Measurements from ENCODE around the gene ACE.
A peak's percentile ranks its signal among the peaks of the same experiment; 100 is the strongest.

ACE gene

GRCh38 chr17:63533433-63534077 lies 56.7 kb downstream of the ACE start:
- Histone ChIP-seq H3K4ac (ENCODE audit: low read depth, low read length) (no peak overlapping the region), H2BK15ac (replicated peaks; ENCODE audit: low read depth) (no peak overlapping the region), H3K4me1 (ENCODE audit: control insufficient read depth, low read depth, low read length) (no peaks in the 10 kb centered on the region), H3K79me2 (ENCODE audit: control insufficient read depth, insufficient read depth, low read length) (no peaks in the 10 kb centered on the region), H3K79me1 (ENCODE audit: low read length) (no peaks in the 10 kb centered on the region), H2BK120ac (ENCODE audit: low read depth, low read length) (no peak overlapping the region), H2AK5ac (ENCODE audit: low read length) (no peak overlapping the region), H3K27me3 (ENCODE audit: insufficient read depth, low read length, poor library complexity) (no peaks in the 10 kb centered on the region), H3K18ac (ENCODE audit: low read length) (no peak overlapping the region), H3K9ac (ENCODE audit: low read length) (no peak overlapping the region), H3K27ac (ENCODE audit: low read depth, low read length) (no peak overlapping the region), H3K4me2 (ENCODE audit: low read length) (no peak overlapping the region), H3K4me3 (ENCODE audit: low read length) (no peak overlapping the region), H3K56ac (ENCODE audit: low read length) (no peak overlapping the region), H4K8ac (ENCODE audit: low read depth, low read length) (no peak overlapping the region), H4K5ac (ENCODE audit: low read length) (no peak overlapping the region), H2BK5ac (ENCODE audit: low read length) (no peak overlapping the region), H3K36me3 (ENCODE audit: control insufficient read depth, insufficient read depth, low read length) (no peaks in the 10 kb centered on the region), H3K23ac (ENCODE audit: low read length) (no peak overlapping the region)
- no CpG with 5 or more reads among the region's 20 CpGs for WGBS (ENCODE audit: extremely low coverage, insufficient coverage, low lambda C conversion rate)
- DNase-seq, result peak; percentile 31

GRCh38 chr17:63534078-63534570 lies 57.3 kb downstream of the ACE start:
- Histone ChIP-seq H4K8ac (ENCODE audit: low read depth, low read length) (no peak overlapping the region), H3K27me3 (ENCODE audit: insufficient read depth, low read length, poor library complexity) (no peaks in the 10 kb centered on the region), H4K5ac (ENCODE audit: low read length) (no peak overlapping the region), H3K79me1 (ENCODE audit: low read length) (no peaks in the 10 kb centered on the region), H3K4me3 (ENCODE audit: low read length) (no peak overlapping the region), H3K79me2 (ENCODE audit: control insufficient read depth, insufficient read depth, low read length) (no peaks in the 10 kb centered on the region), H3K9ac (ENCODE audit: low read length) (no peak overlapping the region), H2BK15ac (replicated peaks; ENCODE audit: low read depth) (no peak overlapping the region), H3K56ac (ENCODE audit: low read length) (no peak overlapping the region), H3K36me3 (ENCODE audit: control insufficient read depth, insufficient read depth, low read length) (no peaks in the 10 kb centered on the region), H3K4me2 (ENCODE audit: low read length) (no peak overlapping the region), H3K4me1 (ENCODE audit: control insufficient read depth, low read depth, low read length) (no peaks in the 10 kb centered on the region), H2BK5ac (ENCODE audit: low read length) (no peak overlapping the region), H3K23ac (ENCODE audit: low read length) (no peak overlapping the region), H3K18ac (ENCODE audit: low read length) (no peak overlapping the region), H2BK120ac (ENCODE audit: low read depth, low read length) (no peak overlapping the region), H3K27ac (ENCODE audit: low read depth, low read length) (no peak overlapping the region), H3K4ac (ENCODE audit: low read depth, low read length) (no peak overlapping the region), H2AK5ac (ENCODE audit: low read length) (no peak overlapping the region)
- no CpG with 5 or more reads among the region's 17 CpGs for WGBS (ENCODE audit: extremely low coverage, insufficient coverage, low lambda C conversion rate)
- DNase-seq, result no peak

- no CpG with 5 or more reads among the region's 13 CpGs for WGBS (ENCODE audit: extremely low coverage, insufficient coverage, low lambda C conversion rate)
- Histone ChIP-seq H3K79me1 (ENCODE audit: low read length) (no peaks in the 10 kb centered on the region), H3K4me1 (ENCODE audit: control insufficient read depth, low read depth, low read length) (no peaks in the 10 kb centered on the region), H3K23ac (ENCODE audit: low read length) (no peak overlapping the region), H4K8ac (ENCODE audit: low read depth, low read length) (no peak overlapping the region), H4K5ac (ENCODE audit: low read length) (no peak overlapping the region), H3K4me2 (ENCODE audit: low read length) (no peak overlapping the region), H3K36me3 (ENCODE audit: control insufficient read depth, insufficient read depth, low read length) (no peaks in the 10 kb centered on the region), H2AK5ac (ENCODE audit: low read length) (no peak overlapping the region), H3K18ac (ENCODE audit: low read length) (no peak overlapping the region), H3K79me2 (ENCODE audit: control insufficient read depth, insufficient read depth, low read length) (no peaks in the 10 kb centered on the region), H2BK5ac (ENCODE audit: low read length) (no peak overlapping the region), H3K27ac (ENCODE audit: low read depth, low read length) (no peak overlapping the region), H3K4ac (ENCODE audit: low read depth, low read length) (no peak overlapping the region), H3K9ac (ENCODE audit: low read length) (no peak overlapping the region), H2BK120ac (ENCODE audit: low read depth, low read length) (no peak overlapping the region), H3K4me3 (ENCODE audit: low read length) (no peak overlapping the region), H3K27me3 (ENCODE audit: insufficient read depth, low read length, poor library complexity) (no peaks in the 10 kb centered on the region), H2BK15ac (replicated peaks; ENCODE audit: low read depth) (no peak overlapping the region), H3K56ac (ENCODE audit: low read length) (no peak overlapping the region)
- DNase-seq, result no peak
Measured at GRCh38 chr17:63534816-63535455, 58.1 kb downstream of the ACE start.

- no peak overlapping the region for H3K56ac ChIP-seq (ENCODE audit: low read length)
- no peaks in the 10 kb centered on the region for H3K36me3 ChIP-seq (ENCODE audit: control insufficient read depth, insufficient read depth, low read length)
- no peak overlapping the region for H3K18ac ChIP-seq (ENCODE audit: low read length)
- H2BK15ac ChIP-seq (replicated peaks; ENCODE audit: low read depth), result no peak overlapping the region
- no peak overlapping the region for H2AK5ac ChIP-seq (ENCODE audit: low read length)
- H3K9ac ChIP-seq (ENCODE audit: low read length), result no peak overlapping the region
- no CpG with 5 or more reads among the region's 24 CpGs for WGBS (ENCODE audit: extremely low coverage, insufficient coverage, low lambda C conversion rate)
- H3K23ac ChIP-seq (ENCODE audit: low read length), result no peak overlapping the region
- H3K27ac ChIP-seq (ENCODE audit: low read depth, low read length), result no peak overlapping the region
- no peaks in the 10 kb centered on the region for H3K79me1 ChIP-seq (ENCODE audit: low read length)
- no peak overlapping the region for H3K4me3 ChIP-seq (ENCODE audit: low read length)
- H3K4ac ChIP-seq (ENCODE audit: low read depth, low read length), result no peak overlapping the region
- no peaks in the 10 kb centered on the region for H3K27me3 ChIP-seq (ENCODE audit: insufficient read depth, low read length, poor library complexity)
- DNase-seq, result no peak
- H4K5ac ChIP-seq (ENCODE audit: low read length), result no peak overlapping the region
- H2BK120ac ChIP-seq (ENCODE audit: low read depth, low read length), result no peak overlapping the region
- H4K8ac ChIP-seq (ENCODE audit: low read depth, low read length), result no peak overlapping the region
- no peak overlapping the region for H3K4me2 ChIP-seq (ENCODE audit: low read length)
- no peak overlapping the region for H2BK5ac ChIP-seq (ENCODE audit: low read length)
- H3K4me1 ChIP-seq (ENCODE audit: control insufficient read depth, low read depth, low read length), result no peaks in the 10 kb centered on the region
- no peaks in the 10 kb centered on the region for H3K79me2 ChIP-seq (ENCODE audit: control insufficient read depth, insufficient read depth, low read length)
Measured at GRCh38 chr17:63535640-63536039, 58.8 kb downstream of the ACE start.

- WGBS (ENCODE audit: extremely low coverage, insufficient coverage, low lambda C conversion rate), result no CpG with 5 or more reads among the region's 4 CpGs
Measured at GRCh38 chr17:63537001-63537400, 60.1 kb downstream of the ACE start.

More at GRCh38 chr17:63537001-63537400, 60.1 kb downstream of the ACE start:
- H3K4me1 ChIP-seq (ENCODE audit: control insufficient read depth, low read depth, low read length), result no peaks in the 10 kb centered on the region
- no peak for DNase-seq
- no peak overlapping the region for H3K4me3 ChIP-seq (ENCODE audit: low read length)
- no peak overlapping the region for H3K4ac ChIP-seq (ENCODE audit: low read depth, low read length)
- H3K79me2 ChIP-seq (ENCODE audit: control insufficient read depth, insufficient read depth, low read length), result no peaks in the 10 kb centered on the region
- no peaks in the 10 kb centered on the region for H3K36me3 ChIP-seq (ENCODE audit: control insufficient read depth, insufficient read depth, low read length)
- H3K27me3 ChIP-seq (ENCODE audit: insufficient read depth, low read length, poor library complexity), result no peaks in the 10 kb centered on the region
- H2BK15ac ChIP-seq (replicated peaks; ENCODE audit: low read depth), result no peak overlapping the region
- H2AK5ac ChIP-seq (ENCODE audit: low read length), result no peak overlapping the region
- no peak overlapping the region for H4K8ac ChIP-seq (ENCODE audit: low read depth, low read length)
- H3K27ac ChIP-seq (ENCODE audit: low read depth, low read length), result no peak overlapping the region
- no peak overlapping the region for H3K23ac ChIP-seq (ENCODE audit: low read length)
- H2BK120ac ChIP-seq (ENCODE audit: low read depth, low read length), result no peak overlapping the region
- no peaks in the 10 kb centered on the region for H3K79me1 ChIP-seq (ENCODE audit: low read length)
- no peak overlapping the region for H4K5ac ChIP-seq (ENCODE audit: low read length)
- no peak overlapping the region for H3K18ac ChIP-seq (ENCODE audit: low read length)
- H3K9ac ChIP-seq (ENCODE audit: low read length), result no peak overlapping the region
- H3K56ac ChIP-seq (ENCODE audit: low read length), result no peak overlapping the region
- H2BK5ac ChIP-seq (ENCODE audit: low read length), result no peak overlapping the region
- no peak overlapping the region for H3K4me2 ChIP-seq (ENCODE audit: low read length)
